PFSK-1 (cell line): ENCODE data around the gene PNKP.

Experiments
- FOXP2 ChIP-seq: optimal IDR thresholded peaks from 2 replicates; pipeline ENCODE3; 2011; ENCODE audit warnings: borderline replicate concordance, control low read depth, inconsistent platforms; ENCODE audit not compliant: insufficient read depth; ENCODE audit errors: extremely low read length, extremely low read depth
- POLR2AphosphoS5 ChIP-seq: IDR thresholded peaks from 2 replicates; pipeline ENCODE4 v1.6.1; 2012; ENCODE audit warnings: low read depth, mild to moderate bottlenecking, control low read depth, low read length, moderate library complexity
- REST ChIP-seq, 2 experiments: IDR thresholded peaks; 2 replicates each; pipeline versions ENCODE4 v1.6.1 to v1.8.0; 2011 to 2012; ENCODE audit warnings: low read depth in 2 of 2, low read length in 2 of 2, control low read depth in 1 of 2, inconsistent platforms in 1 of 2, mild to moderate bottlenecking in 1 of 2, moderate library complexity in 1 of 2; ENCODE audit not compliant: insufficient read depth in 1 of 2
- SIN3A ChIP-seq: IDR thresholded peaks from 2 replicates; pipeline ENCODE4 v1.6.1; 2012; ENCODE audit warnings: mild to moderate bottlenecking, low read length, moderate library complexity, borderline replicate concordance; ENCODE audit not compliant: insufficient read depth
- TAF1 ChIP-seq: IDR thresholded peaks from 2 replicates; pipeline ENCODE4 v1.6.1; 2012; ENCODE audit warnings: low read length, control low read depth, borderline replicate concordance; ENCODE audit not compliant: insufficient read depth

GRCh38 chr19:49887665-49888509, 20.5 kb upstream of the PNKP start:
- TF ChIP-seq TAF1 (no peak), POLR2AphosphoS5 (no peak), REST (IDR thresholded peaks at IDR 0.05; ENCODE audit: insufficient read depth in 1 of 2, low read depth in 2 of 2, low read length in 2 of 2) (no peak), SIN3A (no peak), FOXP2 (no peak)
